ENCODE data around the gene NOC3L. TPM values are rescaled to one million over a fixed set of nuclear protein-coding genes. Genes with fewer than 3 reads are reported as not detected.
A peak's percentile ranks its signal among the peaks of the same experiment; 100 is the strongest.

Gene NOC3L
- total and polyA plus RNA-seq, 2 donors (not counting 1 experiment from before 2014, with no cell fraction given) = 10.2 to 42.0 TPM

GRCh38 chr10:94343151-94343550 is 19.6 kb downstream of the NOC3L start:
- Histone ChIP-seq H3K27ac (ENCODE audit: low read length in 2 of 2) (peak overlapping the region; percentile 4 to 36), H3K9me3 (ENCODE audit: control extremely low read depth in 1 of 3, control insufficient read depth in 2 of 3, insufficient read depth in 1 of 3, low read length in 2 of 3) (no peaks in the 10 kb centered on the region), H3K36me3 (replicated peaks in 1 of 2; ENCODE audit: control extremely low read depth in 1 of 2, control insufficient read depth in 1 of 2, extremely low read depth in 1 of 2, insufficient read depth in 2 of 2, low read length in 1 of 2) (peaks cover 15 to 48% of the 10 kb centered on the region in 2 experiments), H4K20me1 (ENCODE audit: control insufficient read depth, insufficient read depth, low read length, poor library complexity, severe bottlenecking) (no peaks in the 10 kb centered on the region), H3K4me1 (ENCODE audit: control insufficient read depth in 2 of 2, insufficient read depth in 2 of 2, low read length in 2 of 2) (peaks cover 17 to 25% of the 10 kb centered on the region in 2 donors), H3K9ac (ENCODE audit: low read length) (no peak overlapping the region), H3K27me3 (replicated peaks in 1 of 4; ENCODE audit: control extremely low read depth in 1 of 4, control insufficient read depth in 3 of 4, insufficient read depth in 4 of 4, low read length in 3 of 4) (no peaks in the 10 kb centered on the region), H3K79me2 (ENCODE audit: control insufficient read depth, insufficient read depth, low read length) (peaks cover 21% of the 10 kb centered on the region), H2AFZ (ENCODE audit: insufficient read depth, low read depth, low read length, poor library complexity, severe bottlenecking) (no peak overlapping the region), H3K4me2 (replicated peaks; ENCODE audit: low read depth, low read length, poor library complexity, severe bottlenecking) (peak overlapping the region; percentile 15), H3K4me3 (ENCODE audit: control extremely low read depth in 1 of 5, extremely low read depth in 1 of 5, insufficient read depth in 1 of 5, low read depth in 2 of 5, low read length in 4 of 5) (no peak overlapping the region)
- intact Hi-C loops (cut with micrococcal nuclease) = loop anchor here (10.0 kb wide), 1 partner anchor 62 kb away; the partner anchor contains the start of gene TBC1D12
- peaks cover 26% of the 10 kb centered on the region for H3K4me1 Mint-ChIP-seq
- ChIA-PET CTCF (interaction anchor here (0.6 to 3.2 kb wide), 6 partner anchors 11 to 101 kb away, joined by 3 to 23 read pairs (median 4); partner anchors contain the start of gene NOC3L), POLR2A (interaction anchor here (0.5 kb wide), 1 partner anchor 56 kb away, joined by 3 read pairs; no protein-coding TSS in a partner anchor)
- ATAC-seq (ENCODE audit: low read depth) (no peak), DNase-seq (no peak)
- H3K27ac Mint-ChIP-seq = no peak overlapping the region
- no peak for TF ChIP-seq EZH2 (IDR thresholded peaks at IDR 0.05; ENCODE audit: borderline replicate concordance, insufficient read depth, low read depth, low read length, poor library complexity, severe bottlenecking)
- TF ChIP-seq CTCF (IDR thresholded peaks at IDR 0.05) = no peak
- WGBS (ENCODE audit: insufficient coverage) = no CpG with 5 or more reads among the region's 3 CpGs
- no peaks in the 10 kb centered on the region for H3K27me3 Mint-ChIP-seq
- peak overlapping the region; percentile 57 for H3K4me3 Mint-ChIP-seq
- H3K9me3 Mint-ChIP-seq (ENCODE audit: insufficient read depth) = no peaks in the 10 kb centered on the region

GRCh38 chr10:94334857-94335256 is 27.9 kb downstream of the NOC3L start:
- Histone ChIP-seq H3K4me2 (replicated peaks; ENCODE audit: low read depth, low read length, poor library complexity, severe bottlenecking) (no peak overlapping the region), H3K36me3 (replicated peaks in 1 of 2; ENCODE audit: control extremely low read depth in 1 of 2, control insufficient read depth in 1 of 2, extremely low read depth in 1 of 2, insufficient read depth in 2 of 2, low read length in 1 of 2) (peaks cover 15 to 85% of the 10 kb centered on the region in 2 experiments), H4K20me1 (ENCODE audit: control insufficient read depth, insufficient read depth, low read length, poor library complexity, severe bottlenecking) (no peaks in the 10 kb centered on the region), H2AFZ (ENCODE audit: insufficient read depth, low read depth, low read length, poor library complexity, severe bottlenecking) (no peak overlapping the region), H3K9me3 (ENCODE audit: control extremely low read depth in 1 of 3, control insufficient read depth in 2 of 3, insufficient read depth in 1 of 3, low read length in 2 of 3) (no peaks in the 10 kb centered on the region), H3K27me3 (replicated peaks in 1 of 4; ENCODE audit: control extremely low read depth in 1 of 4, control insufficient read depth in 3 of 4, insufficient read depth in 4 of 4, low read length in 3 of 4) (no peaks in the 10 kb centered on the region), H3K79me2 (ENCODE audit: control insufficient read depth, insufficient read depth, low read length) (no peaks in the 10 kb centered on the region), H3K4me3 (ENCODE audit: control extremely low read depth in 1 of 5, extremely low read depth in 1 of 5, insufficient read depth in 1 of 5, low read depth in 2 of 5, low read length in 4 of 5) (no peak overlapping the region), H3K27ac (ENCODE audit: low read length in 2 of 2) (no peak overlapping the region), H3K9ac (ENCODE audit: low read length) (no peak overlapping the region), H3K4me1 (ENCODE audit: control insufficient read depth in 2 of 2, insufficient read depth in 2 of 2, low read length in 2 of 2) (no peaks in the 10 kb centered on the region)
- no peak for TF ChIP-seq CTCF (IDR thresholded peaks at IDR 0.05)
- H3K27ac Mint-ChIP-seq = no peak overlapping the region
- WGBS (ENCODE audit: insufficient coverage) = 93% methylated on average over 2 of the region's 3 CpGs
- no peaks in the 10 kb centered on the region for H3K4me1 Mint-ChIP-seq
- CTCF ChIA-PET = interaction anchor here (1.0 to 6.5 kb wide), 2 partner anchors 14 to 47 kb away, joined by 4 to 51 read pairs; no protein-coding TSS in a partner anchor
- H3K27me3 Mint-ChIP-seq = no peaks in the 10 kb centered on the region
- intact Hi-C loops (cut with micrococcal nuclease) = no loop called here
- ATAC-seq (ENCODE audit: low read depth) (no peak), DNase-seq (no peak)
- H3K4me3 Mint-ChIP-seq = no peak overlapping the region
- POLR2A ChIA-PET = no interaction called here
- no peaks in the 10 kb centered on the region for H3K9me3 Mint-ChIP-seq (ENCODE audit: insufficient read depth)

All from B cell (primary cell).